ENCODE measurements around the gene RNF32. TPM values are rescaled to one million over a fixed set of nuclear protein-coding genes. Genes with fewer than 3 reads are reported as not detected.
"Not testable (repeated sequence)": the region's sequence is repeated elsewhere in the genome, so short reads cannot be mapped to it uniquely, and the experiment has no call there.

The RNF32 gene
- total RNA-seq, 1 donor from 2014 or later, result 1.0 TPM

GRCh38 chr7:156691764-156692163 is 51.2 kb downstream of the RNF32 start:
- no peak overlapping the region for H3K27ac Mint-ChIP-seq
- TF ChIP-seq CTCF (IDR thresholded peaks at IDR 0.05), result no peak
- no peaks in the 10 kb centered on the region for H3K4me1 Mint-ChIP-seq
- H3K9me3 Mint-ChIP-seq, result peaks cover 16% of the 10 kb centered on the region
- CTCF ChIA-PET, result no interaction called here
- no peaks in the 10 kb centered on the region for H3K27me3 Mint-ChIP-seq
- intact Hi-C loops (cut with micrococcal nuclease), result loop anchor here (5.0 kb wide), 1 partner anchor 36 kb away; no protein-coding TSS in a partner anchor
- ATAC-seq (ENCODE audit: low read depth) (no peak), DNase-seq (no peak)
- H3K36me3 Mint-ChIP-seq (ENCODE audit: low read depth), result peaks cover 34% of the 10 kb centered on the region
- POLR2A ChIA-PET, result no interaction called here
- H3K4me3 Mint-ChIP-seq, result no peak overlapping the region

DNA sequence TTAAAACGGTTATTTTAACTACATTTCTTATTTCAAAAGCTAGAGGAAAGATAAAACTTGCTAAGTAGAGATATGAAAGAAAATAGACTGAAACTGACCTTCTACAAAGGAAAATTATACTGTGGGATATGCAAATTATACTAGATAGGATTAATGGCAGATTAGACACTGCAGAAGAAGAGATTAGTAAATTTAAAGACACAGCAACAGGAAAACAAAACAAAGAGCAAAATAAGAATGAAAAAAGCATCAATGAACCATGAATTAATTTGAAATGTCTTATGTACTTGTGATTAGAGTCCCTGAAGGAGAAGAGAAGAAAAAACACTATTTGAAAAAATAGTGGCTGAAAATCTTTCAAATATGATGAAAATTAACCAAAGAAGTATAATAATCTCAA is 52.3 kb downstream of the RNF32 start:
- H3K36me3 Mint-ChIP-seq (ENCODE audit: low read depth), result peaks cover 37% of the 10 kb centered on the region

DNA sequence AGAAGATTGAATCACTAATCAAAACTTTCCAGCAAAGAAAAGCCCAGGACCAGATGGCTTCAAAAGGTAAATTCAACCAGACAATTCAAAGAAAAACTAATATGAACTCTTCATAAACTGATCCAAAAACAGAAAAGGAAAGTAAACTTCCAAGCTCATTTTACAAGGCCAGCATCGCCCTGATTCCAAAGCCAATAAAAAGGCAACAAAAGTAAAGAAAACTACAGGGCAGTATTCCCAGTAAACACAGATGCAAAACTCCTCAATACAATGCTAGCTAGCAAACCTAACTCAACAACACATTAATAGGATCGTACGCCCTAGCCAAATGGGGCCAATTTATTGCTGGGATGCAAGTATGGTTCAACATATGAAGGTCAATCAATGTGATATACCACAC is 53.1 kb downstream of the RNF32 start:
- no peak overlapping the region for H3K27ac Mint-ChIP-seq
- H3K36me3 Mint-ChIP-seq (ENCODE audit: low read depth), result peaks cover 45% of the 10 kb centered on the region
- peaks cover 27% of the 10 kb centered on the region for H3K9me3 Mint-ChIP-seq
- no peak for ATAC-seq (ENCODE audit: low read depth)
- H3K4me3 Mint-ChIP-seq, result no peak overlapping the region
- H3K4me1 Mint-ChIP-seq, result no peaks in the 10 kb centered on the region
- no peak for TF ChIP-seq CTCF (IDR thresholded peaks at IDR 0.05)
- CTCF ChIA-PET, result no interaction called here
- intact Hi-C loops (cut with micrococcal nuclease), result loop anchor here (5.0 kb wide), 1 partner anchor 34 kb away; no protein-coding TSS in a partner anchor
- no peaks in the 10 kb centered on the region for H3K27me3 Mint-ChIP-seq
- DNase-seq, result no peak
- POLR2A ChIA-PET, result no interaction called here

More for the DNA sequence above, 52.3 kb downstream of the RNF32 start:
- H3K27me3 Mint-ChIP-seq, result no peaks in the 10 kb centered on the region
- no peak for TF ChIP-seq CTCF (IDR thresholded peaks at IDR 0.05)
- no peak overlapping the region for H3K27ac Mint-ChIP-seq
- ChIA-PET CTCF (no interaction called here), POLR2A (no interaction called here)
- ATAC-seq (ENCODE audit: low read depth), result no peak
- H3K9me3 Mint-ChIP-seq, result peaks cover 24% of the 10 kb centered on the region
- H3K4me3 Mint-ChIP-seq, result no peak overlapping the region
- no peaks in the 10 kb centered on the region for H3K4me1 Mint-ChIP-seq
- intact Hi-C loops (cut with micrococcal nuclease), result loop anchor here (5.0 kb wide), 1 partner anchor 34 kb away; no protein-coding TSS in a partner anchor
- DNase-seq, result no peak

- peaks cover 61% of the 10 kb centered on the region for H3K36me3 Mint-ChIP-seq (ENCODE audit: low read depth)
- H3K27me3 Mint-ChIP-seq; CTCF ChIA-PET; H3K4me1 Mint-ChIP-seq; POLR2A ChIA-PET; H3K27ac Mint-ChIP-seq; DNase-seq; H3K4me3 Mint-ChIP-seq; ATAC-seq (ENCODE audit: low read depth); intact Hi-C loops (cut with micrococcal nuclease): not testable (repeated sequence)
- peaks cover 38% of the 10 kb centered on the region for H3K9me3 Mint-ChIP-seq
These were observed 56.7 kb downstream of the RNF32 start for GRCh38 chr7:156697283-156697682.

GRCh38 chr7:156698512-156698911 is 57.9 kb downstream of the RNF32 start:
- H3K27ac Mint-ChIP-seq; H3K4me3 Mint-ChIP-seq; H3K27me3 Mint-ChIP-seq; H3K4me1 Mint-ChIP-seq; intact Hi-C loops (cut with micrococcal nuclease); DNase-seq; POLR2A ChIA-PET; CTCF ChIA-PET; ATAC-seq (ENCODE audit: low read depth): not testable (repeated sequence)
- Mint-ChIP-seq H3K9me3 (peaks cover 40% of the 10 kb centered on the region), H3K36me3 (ENCODE audit: low read depth) (peaks cover 66% of the 10 kb centered on the region)

- ATAC-seq (ENCODE audit: low read depth); H3K4me3 Mint-ChIP-seq; CTCF ChIA-PET; POLR2A ChIA-PET; intact Hi-C loops (cut with micrococcal nuclease); H3K27me3 Mint-ChIP-seq; H3K27ac Mint-ChIP-seq; DNase-seq: not testable (repeated sequence)
- H3K4me1 Mint-ChIP-seq, result peaks cover 12% of the 10 kb centered on the region
- peaks cover 27% of the 10 kb centered on the region for H3K9me3 Mint-ChIP-seq
- H3K36me3 Mint-ChIP-seq (ENCODE audit: low read depth), result peaks cover 67% of the 10 kb centered on the region
These were observed 61.2 kb downstream of the RNF32 start for GRCh38 chr7:156701787-156702186.

DNA sequence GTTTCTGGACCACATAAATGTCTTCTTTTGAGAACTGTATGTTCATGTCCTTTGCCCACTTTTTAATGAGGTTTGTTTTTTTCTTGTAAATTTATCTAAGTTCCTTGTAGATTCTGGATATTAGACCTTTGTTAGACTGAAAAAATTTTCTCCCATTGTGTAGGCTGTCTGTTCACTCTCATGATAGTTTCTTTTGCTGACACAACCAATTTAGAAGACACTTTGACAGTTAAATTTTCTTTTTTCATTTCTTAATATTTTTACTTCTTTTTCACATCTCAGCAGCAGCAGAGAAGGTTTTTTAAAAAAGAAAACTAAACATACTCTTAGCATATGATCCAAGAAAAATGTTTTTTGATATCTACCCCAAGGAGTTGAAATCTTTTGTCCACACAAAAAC is 61.8 kb downstream of the RNF32 start:
- Mint-ChIP-seq H3K4me1 (peaks cover 12% of the 10 kb centered on the region), H3K36me3 (ENCODE audit: low read depth) (peaks cover 68% of the 10 kb centered on the region), H3K27me3 (no peaks in the 10 kb centered on the region), H3K4me3 (no peak overlapping the region), H3K9me3 (peaks cover 24% of the 10 kb centered on the region), H3K27ac (no peak overlapping the region)
- ChIA-PET CTCF (no interaction called here), POLR2A (no interaction called here)
- no peak for DNase-seq
- intact Hi-C loops (cut with micrococcal nuclease), result no loop called here
- ATAC-seq (ENCODE audit: low read depth), result no peak
- TF ChIP-seq CTCF (IDR thresholded peaks at IDR 0.05), result no peak
